CD4-positive, alpha-beta T cell treated with Interleukin-4 for 4 hours (primary cell): Measurements from ENCODE around the gene MGMT.

Experiments
- DNase-seq: peaks from one replicate; pipeline ENCODE4 v3.0.0-alpha.2; 2020

The MGMT gene

DNA sequence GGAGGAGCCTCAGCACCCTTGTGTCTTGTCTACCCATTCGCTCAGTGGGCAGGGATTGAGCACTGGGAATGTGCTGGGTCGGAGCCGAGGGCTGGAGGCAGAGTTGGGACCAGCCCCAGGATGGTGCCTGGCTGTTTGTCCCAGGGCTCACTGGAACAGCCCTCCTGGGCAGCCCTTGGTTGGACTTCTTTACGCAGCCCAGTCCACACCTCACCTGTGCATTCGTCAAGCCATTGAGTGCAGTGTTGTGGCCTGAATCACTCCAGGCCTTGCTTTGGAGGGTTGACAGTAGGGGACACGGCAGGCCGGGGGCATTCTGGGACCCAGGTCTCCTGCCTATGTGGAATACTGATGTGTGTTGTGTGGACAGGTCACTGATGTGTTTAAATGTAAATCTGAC lies 229.6 kb downstream of the MGMT start:
- no peak for DNase-seq

DNA sequence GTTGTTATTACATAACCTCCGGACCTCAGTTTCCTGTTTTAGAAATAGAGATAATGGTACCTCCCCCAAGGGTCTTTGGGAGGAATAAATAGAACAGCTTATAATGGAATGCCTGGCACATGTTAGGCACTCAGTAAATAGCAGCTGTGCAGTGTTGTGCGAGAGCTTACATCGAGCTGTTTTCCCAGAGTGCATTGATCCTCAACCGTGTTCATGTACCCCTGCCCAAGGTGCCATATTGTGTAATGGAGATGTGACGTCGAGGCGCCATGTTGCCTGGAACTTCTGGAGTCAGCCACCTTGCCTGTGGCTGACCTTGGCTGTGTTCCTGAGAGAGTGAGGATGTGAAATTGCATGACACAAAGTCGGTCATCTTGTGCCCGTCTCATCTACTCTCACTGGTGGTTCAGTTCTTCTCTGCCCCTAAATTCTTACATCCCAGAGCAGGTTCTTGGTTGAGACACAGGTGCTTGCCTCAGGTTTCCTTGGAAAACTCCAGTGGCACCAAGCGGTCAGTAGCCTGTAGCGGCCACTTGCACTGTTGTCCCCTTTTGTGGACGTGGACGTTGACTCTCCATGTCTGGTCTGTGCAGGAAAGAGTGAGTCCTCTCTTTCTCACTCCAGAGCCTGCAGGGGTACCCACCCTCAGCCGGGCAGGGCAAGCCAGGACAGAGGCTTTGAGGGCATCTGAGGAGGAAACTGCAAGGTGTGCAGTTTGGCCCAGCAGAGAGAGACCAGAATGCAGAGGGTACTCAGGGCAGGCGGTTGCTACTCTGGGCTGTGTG lies 230.6 kb downstream of the MGMT start:
- DNase-seq: no peak

DNA sequence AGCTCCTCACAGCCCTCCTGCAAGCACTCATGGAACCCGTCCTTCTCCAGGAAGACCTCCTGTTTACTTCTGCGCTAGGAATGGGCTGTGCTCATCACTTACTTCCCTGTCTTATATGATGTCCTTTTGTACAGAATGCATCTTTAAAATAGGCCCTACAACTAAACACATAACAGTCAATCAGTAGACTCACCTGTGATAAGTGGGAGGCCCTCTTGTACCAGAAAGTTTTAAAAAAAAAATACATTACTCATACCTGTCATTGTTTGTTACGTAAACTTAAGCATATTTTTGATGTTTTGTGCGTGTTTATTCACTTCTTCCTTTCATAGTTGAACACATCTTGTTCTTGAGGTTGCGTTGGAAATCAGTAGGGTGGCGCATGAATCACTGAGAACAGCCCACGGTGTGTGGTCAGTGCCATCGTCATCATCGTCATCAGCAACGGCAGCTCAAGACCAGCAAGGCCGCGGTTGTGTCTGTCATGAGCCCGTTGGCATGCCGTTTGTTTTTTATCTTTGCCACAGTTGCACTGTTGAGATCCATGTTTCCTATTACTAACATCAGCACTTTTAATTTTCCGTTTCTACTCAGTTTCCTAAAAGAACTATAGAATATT lies 232.8 kb downstream of the MGMT start:
- no peak for DNase-seq

DNA sequence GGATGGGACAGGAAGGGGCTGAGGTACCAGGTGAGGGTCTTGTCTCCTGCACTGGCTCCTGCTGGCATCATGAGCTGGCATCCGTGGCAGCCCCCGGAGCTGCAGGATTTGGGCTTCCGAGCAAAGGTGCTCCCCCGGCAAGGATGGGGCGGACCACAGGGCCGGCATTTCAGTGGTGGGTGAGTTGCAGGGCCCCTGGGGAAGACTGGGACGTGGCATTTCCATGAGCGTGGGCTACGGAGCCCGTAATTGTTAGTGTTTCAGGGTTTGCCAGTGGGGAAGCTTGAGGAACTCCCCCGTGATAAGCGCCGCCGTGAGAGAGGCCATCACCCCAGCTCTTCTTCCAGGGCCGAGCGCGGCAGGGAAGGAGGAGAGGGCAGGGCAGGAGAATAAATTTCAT lies 235.6 kb downstream of the MGMT start:
- DNase-seq: no peak

DNA sequence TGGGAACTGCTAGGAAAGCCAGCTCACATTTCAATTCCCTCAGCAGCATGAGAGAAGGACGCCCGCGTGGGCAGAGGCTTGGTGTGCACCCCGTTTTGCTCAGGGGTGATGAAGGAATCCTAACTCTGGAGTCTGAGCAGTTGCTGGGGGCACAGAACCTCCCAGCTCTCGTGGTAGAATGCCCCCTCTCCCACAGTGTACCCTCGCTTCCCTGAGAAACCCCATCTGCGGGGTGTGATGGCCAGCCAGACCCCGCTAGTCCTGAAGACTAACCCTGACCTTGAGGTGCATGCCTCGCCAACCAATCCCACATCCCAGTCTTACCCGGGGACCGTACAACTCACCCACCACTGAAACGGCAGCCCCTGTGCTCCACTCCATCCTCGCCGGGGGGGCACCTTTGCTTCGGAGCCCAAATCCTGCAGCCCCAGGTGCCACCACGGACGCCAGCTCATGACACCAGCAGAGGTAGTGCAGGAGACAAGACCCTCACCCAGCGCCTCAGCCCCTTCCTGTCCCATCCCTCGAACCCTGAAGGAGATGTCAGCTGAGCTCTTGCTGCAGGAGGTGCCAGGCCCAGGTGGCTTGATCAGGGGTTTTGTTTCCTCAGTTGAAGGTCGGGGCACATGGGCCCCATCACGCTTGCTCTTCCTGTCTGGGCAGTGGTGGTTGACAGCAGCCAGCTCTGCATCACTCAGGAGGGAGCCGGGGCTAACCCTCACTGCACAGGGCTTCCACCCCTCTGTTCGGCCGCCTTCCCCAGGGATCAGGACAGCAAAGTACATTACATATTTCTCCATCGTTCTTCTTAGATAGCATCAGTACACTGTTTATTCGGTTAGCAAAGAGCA lies 236.5 kb downstream of the MGMT start:
- no peak for DNase-seq

DNA sequence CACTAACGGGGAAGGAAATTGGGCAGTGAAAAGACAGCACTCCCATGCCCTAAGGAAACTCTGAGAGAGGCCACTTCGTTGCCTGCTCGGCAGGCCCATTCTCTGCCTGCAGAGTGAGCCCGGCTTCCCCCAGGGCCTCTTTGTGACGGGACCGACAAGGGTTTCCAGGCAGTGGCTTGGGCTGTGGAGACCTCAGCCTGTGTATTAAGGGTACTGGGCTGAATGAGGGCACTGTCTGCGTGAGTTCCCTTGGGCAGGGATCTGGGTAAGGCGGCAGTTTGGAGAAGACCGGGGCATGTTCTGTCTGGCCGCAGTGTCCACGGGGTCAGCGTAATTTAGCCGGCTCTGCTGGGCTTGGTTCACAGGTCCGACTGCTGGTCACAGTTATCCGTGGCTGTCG lies 237.2 kb downstream of the MGMT start:
- no peak for DNase-seq

DNA sequence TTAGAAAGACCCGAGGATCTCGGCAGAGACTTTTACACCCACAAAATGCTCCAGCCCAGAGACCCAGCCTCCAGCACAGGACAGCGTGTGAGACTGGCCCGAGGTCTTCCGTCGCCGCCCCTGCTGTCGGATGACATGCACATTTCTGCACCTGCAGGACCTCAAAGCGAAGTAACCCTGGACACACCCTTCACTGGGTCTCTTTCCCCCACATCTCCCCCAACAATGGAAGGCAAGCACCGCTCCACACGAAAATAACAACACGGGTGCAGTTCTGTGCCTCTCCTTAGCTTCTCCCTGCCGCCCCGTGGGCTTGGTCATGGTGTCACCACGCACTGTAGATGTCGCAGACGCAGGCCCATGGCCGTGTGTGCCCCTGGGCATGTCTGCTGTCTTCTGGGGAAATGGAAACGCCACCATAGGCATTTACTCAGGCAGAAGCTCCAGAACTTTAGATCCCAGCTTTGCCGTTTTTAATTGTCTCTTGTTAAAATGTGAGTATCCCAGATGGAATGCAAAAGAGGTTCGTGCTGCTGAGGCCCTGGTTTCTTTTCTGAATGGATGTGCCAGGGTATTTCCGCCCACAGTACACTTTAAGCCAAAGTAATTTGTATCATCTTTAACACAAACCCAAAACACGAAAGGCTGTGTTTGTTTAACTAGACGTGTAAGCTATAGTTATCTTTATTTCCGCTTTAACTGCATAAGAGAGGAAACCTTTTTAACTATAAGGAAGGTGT lies 237.9 kb downstream of the MGMT start:
- DNase-seq: no peak

DNA sequence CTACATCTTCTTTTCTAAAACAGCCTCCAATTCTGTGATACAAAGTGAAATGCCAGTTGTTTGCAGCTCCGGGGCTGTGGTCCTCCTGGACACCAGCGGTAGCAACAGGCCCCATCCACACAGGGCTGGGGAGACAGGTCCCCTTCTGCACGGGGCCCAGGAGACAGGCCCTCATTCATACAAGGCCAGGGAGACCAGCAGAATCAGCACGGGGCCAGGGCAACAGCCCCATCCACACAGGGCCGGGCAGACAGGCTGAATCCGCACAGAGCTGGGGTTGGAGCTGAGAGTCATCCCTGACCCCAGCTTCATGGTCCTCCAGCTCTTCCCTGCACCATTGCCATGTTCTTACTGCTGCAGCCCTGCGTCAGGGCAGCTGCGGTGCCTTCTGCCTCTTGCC lies 238.6 kb downstream of the MGMT start:
- DNase-seq: no peak

DNA sequence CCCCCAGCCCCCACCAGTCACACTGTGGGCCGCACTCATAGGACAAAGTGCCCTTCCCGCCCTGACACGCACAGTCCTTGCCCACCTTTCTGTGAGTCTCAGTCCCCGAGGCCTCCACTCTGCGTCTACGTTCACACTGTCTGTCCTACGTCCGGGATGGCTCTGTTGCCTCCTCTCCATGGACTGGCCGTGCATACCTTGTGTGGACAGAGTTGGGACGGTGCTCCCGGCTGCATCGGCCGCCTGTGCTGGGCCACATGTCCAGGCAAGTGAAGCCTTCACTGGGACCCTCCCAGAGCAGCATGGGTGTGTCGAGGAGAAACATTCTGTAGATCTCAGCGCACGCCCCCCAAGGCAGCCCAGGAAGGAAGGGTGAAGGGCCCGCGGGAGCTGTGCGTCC lies 239.0 kb downstream of the MGMT start:
- no peak for DNase-seq

DNA sequence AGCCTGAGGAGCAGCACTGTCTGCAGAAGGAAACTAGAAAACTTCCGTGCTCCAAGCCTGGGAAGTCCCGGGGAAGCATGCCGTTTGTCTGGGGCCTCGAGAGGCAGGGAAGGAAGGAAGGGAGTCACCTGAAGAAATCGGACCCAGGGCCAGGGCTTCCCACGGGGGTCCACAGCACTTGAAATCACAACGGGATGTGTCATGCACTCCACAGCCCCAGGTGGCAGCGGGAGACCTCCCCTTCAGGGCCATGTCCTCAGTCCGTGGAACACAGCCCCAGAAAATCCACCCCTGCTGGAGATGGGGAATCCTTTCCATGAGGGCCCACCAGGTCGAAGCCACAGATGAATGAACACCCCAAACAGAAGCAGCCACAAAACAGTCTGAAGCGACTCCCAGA lies 239.5 kb downstream of the MGMT start:
- no peak for DNase-seq

DNA sequence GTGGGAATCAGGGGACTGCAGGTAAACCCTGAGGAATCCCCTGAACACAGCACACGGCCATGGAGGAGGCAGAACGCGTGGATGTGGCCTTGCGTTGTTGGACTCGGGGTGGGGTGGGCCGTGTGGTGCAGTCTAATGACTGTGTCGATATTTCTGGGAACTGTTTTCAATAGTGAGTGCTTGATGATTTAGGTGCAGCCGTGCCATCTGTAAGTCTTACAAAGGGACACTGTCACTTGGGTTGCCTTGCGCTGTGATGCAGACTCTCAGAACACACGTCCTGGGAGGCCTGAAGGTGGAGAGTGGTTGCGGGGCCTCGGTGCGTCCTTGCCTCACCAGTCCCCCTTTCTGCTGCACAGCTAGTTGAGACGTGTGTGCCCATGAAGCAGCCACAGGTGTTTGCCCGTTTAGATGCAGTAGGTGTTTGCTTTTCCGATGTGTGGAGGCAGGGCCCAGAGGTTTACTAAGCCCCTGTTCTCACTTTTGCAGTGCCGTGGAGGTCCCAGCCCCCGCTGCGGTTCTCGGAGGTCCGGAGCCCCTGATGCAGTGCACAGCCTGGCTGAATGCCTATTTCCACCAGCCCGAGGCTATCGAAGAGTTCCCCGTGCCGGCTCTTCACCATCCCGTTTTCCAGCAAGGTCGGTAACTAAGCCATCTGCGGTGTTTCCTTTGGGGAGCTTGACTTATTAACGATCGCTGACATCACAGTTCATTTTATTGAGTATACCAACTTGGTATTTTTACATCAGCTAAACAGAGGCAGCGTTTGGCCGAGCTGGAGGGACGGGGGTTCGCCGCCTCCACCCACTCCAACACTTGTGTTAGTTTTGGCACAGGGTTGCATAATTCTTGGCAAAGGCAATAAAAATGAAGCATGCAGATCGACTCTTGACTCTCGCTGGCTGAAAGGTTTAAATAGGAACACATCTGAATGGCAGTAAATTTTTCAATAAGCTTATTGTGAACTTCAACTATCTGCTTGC lies 240.7 kb downstream of the MGMT start:
- DNase-seq: no peak

DNA sequence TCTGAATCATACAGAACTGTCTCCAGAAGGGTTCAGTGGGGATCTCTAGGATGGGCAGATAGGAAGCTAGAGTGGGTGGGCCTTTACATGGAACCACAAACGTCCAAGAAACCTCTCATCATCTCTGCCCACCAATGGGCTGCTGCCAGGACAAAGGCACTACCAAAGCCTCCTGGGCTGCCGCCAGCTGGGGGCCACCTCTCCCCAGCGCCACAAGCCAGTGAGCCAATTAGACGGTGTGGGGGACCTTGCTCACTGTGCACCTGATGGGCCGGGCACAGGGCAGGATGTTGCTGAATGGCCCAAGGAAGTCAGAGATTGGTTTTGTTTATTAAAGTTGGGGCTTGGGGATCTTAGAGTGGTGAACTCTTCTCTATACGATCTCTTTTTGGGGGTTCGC lies 242.1 kb downstream of the MGMT start:
- no peak for DNase-seq

DNA sequence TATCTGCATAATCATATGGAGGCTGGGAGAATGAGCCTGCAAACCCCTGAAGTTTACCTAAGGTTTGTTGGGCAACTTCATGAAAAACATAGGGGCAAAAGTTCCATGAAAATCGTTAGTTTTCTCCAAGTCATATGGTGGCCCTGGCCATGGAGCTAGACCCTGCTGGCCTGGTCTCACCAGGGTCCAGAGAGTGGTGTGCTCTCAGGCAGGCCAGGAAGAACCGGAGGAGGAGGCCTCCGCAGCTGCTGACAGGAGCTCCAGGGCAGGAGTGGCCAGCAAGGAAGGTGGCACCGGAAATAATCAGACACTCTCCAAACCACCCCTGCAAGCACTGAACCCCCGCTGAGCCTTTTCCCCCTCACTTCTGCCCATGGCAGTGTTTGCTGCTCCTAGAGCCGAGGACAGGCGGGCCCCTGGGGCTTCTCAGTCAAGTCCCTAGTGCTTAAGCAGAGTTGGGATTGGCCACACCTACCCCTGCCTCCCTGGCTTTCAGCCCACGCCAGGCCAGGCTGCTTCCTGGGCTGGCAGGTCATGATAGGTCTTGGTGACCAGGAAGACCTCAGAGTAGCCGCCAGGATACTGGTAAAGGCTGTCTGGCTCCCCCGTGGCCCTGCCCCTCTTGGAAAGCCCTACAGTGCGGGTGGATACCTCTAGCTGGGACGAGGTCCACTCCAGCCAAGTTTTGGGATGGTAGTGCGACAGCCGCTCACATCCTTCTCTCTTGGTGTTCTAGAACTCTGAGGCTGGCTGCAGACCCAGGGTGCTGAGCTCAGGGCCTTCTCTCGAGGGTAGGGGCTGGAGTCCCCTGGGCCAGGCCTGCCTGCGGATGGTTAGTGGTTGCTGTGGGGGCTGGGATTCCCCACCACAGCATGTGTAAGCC lies 242.8 kb downstream of the MGMT start:
- no peak for DNase-seq

DNA sequence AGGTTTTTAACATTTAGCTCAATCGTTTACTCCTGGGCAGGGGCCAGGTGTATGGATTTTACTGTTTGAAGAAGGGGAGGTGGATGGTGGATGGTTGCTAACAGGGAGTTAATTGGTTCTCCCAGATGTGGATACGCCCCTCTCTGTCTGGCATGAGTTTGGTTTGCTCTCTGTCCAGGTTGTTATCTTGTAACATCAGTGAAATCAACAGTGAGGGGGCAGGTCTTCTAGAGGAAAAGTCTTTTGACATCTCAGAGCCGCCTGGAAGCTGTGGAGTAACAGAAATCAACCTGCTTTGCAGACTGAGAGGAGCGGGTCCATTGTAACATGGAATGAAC lies 243.4 kb downstream of the MGMT start:
- DNase-seq: no peak

DNA sequence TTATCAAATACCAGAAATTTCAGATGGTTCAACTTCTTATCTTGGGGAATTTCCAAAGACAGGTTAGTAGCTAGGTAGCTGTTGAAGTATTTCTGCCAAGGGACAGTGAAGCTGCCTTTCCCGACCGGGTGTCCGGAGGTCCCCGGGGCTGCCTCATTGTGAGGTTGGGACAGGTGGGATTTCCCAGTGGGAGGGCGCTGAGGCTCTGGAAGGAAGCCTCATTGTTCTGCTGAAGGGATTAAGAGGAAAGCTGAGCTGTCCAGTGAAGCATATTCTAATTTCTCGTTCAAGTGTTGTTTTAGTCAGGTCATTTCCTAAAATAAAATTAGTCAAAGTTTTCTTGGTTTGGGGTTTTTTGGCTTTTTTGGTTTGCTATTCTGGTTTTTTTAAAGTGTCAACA lies 244.2 kb downstream of the MGMT start:
- DNase-seq: no peak

DNA sequence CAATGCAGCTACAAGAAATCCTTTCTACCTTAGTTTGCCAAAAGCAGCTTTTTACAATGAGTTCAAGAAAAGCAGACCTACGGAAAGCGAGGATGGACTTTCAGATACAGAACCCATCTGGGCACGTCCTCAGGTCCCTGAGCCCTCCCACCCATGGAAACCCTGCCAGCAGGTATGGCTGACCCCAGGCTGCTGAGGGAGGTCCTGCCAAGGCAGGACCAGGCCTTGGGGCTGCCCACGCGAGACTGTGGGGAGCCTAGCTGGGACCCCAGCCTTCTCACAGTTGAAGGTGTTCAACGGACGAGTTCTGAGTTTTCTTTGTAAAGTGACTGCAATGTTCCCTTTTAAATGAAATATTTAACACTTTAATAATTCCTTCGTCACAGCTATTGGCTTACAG lies 245.0 kb downstream of the MGMT start:
- no peak for DNase-seq

DNA sequence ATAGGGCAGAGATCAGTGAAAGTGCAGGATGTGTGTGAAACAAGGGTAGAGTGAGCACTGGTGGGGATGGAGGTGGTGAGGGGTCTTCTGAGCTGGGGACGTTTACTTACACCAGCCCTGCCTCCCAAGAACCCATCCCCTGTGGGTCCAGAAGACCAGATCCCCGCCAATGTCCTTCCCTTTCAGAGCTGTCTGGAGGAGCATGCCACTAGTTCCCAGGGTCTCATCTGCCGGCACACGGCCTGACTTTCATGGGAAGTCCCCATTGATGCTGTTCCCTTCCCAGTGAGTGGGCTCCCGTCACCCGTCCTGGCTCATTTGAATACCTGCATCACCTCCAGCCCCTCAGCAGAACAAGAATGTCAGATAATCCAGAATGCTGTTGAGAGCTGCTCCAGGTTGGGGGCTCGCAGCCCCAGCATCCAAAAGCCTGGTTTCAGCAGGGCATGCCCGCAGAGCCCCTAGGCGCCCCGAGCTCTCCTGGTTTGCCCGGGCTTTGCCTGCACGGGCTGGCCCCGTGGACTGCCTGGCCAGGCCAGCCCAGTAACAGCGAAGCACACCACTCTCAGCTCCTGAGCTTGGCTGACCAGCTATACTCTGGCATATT lies 246.7 kb downstream of the MGMT start:
- DNase-seq: no peak

DNA sequence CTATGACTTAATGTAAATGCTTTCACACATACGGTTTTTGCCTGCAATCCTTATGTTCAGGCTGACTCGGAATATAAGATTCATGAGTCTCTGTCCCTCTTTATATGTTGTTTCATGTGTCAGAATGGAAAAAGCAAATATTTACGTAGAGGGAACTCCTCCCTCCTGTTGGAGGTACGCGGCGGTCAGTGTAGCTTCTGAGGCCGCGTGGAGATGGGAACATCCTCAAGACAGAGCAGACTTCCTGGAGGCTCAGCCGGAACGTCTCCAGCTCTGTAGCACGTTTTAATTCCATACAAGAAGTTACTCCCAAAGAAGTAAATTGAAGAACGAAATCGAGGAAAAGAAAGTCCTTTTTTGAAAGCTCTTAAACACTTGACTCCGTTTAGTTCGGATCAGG lies 248.8 kb downstream of the MGMT start:
- DNase-seq: no peak

DNA sequence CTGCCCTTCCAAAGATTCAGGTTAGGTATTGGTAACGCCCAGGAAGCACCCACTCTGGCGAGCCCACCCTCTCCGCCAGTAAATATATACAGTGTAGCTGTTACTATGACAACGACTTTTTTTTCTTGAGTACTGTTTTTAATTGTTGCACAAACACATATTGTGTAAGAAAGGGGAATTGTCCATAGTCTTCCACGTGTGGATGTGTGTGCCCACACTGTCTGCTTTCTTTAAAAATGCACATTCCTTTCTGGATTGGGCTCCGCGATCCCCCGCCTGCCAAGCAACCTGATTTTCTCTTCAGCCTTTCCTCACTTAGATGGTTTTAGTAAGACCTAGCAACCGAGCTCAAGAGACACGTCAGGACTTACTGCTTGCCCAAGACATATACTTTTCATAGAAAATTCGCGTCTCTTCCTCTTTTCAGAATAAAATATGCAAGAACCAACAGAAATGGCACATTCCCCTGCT lies 249.2 kb downstream of the MGMT start:
- no peak for DNase-seq

DNA sequence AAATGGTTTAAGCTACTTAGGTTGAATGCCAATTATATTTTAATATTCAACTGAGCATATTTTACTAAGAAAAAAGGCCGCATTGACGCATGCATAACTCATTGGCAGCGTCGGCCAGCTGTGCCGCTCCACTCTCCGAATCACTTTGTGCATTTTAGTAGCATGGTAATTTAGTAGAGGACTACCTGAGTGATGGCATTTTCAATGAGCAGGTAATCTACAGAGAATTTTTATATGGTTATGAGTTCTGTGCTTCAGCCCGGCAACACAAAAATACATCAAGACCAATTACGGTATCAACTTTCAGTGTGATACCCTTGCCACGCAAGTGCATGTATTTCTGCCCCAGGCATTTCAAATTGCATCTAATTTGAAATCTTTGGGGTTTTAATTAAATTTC lies 249.8 kb downstream of the MGMT start:
- DNase-seq: no peak
